Panc1 (cell line): ENCODE data around the gene MVP. TPM values are rescaled to one million over a fixed set of nuclear protein-coding genes. Genes with fewer than 3 reads are reported as not detected.

Experiments
- ATAC-seq: fragments of 200-7000 bp; cut with Tn5 transposase; 2 replicates; pipeline ENCODE4 v1.9.1; 2020; ENCODE audit warnings: mild to moderate bottlenecking, moderate library complexity
- BruUV-seq: library from RNA; stranded (reverse); fragments of 400-500 nt; replicated peaks from 2 replicates; lab custom pipeline; 2021; lab: Mats Ljungman, UMichigan
- CTCF ChIA-PET: fragments of 300-600 bp; sonication (Branson Sonifier 250); formaldehyde crosslinking; loops from one replicate; lab custom pipeline; 2022; ENCODE audit warnings: antibody characterized with exemption; lab: Charles Lee
- POLR2A ChIA-PET: fragments of 300-600 bp; sonication (Branson Sonifier 250); formaldehyde crosslinking; loops from one replicate; lab custom pipeline; 2022; ENCODE audit warnings: antibody characterized with exemption; lab: Charles Lee
- DNase-seq: peaks from one replicate; pipeline ENCODE4 v3.0.0-alpha.2; 2010; ENCODE audit warnings: low read depth, low spot score
- H3K27ac ChIP-seq: 2 replicates; pipeline ENCODE4 v1.5.1; 2011; ENCODE audit warnings: mild to moderate bottlenecking, low read length, inconsistent platforms
- H3K27me3 ChIP-seq: fragments of 200-500 bp; sonication (Bioruptor generic); 2 replicates; pipeline ENCODE4 v1.6.0; 2014; ENCODE audit warnings: low read length, inconsistent platforms; ENCODE audit not compliant: control insufficient read depth, insufficient read depth
- H3K36me3 ChIP-seq: fragments of 200-500 bp; sonication (Bioruptor generic); 2 replicates; pipeline ENCODE4 v1.5.1; 2014; ENCODE audit warnings: inconsistent platforms, mild to moderate bottlenecking, low read length, moderate library complexity; ENCODE audit not compliant: control insufficient read depth, insufficient read depth
- H3K4me1 ChIP-seq: 2 replicates; pipeline ENCODE4 v1.5.1; 2011; ENCODE audit warnings: inconsistent platforms, mild to moderate bottlenecking, low read length, moderate library complexity; ENCODE audit not compliant: control insufficient read depth, insufficient read depth
- H3K4me3 ChIP-seq, 2 experiments: 2 replicates each; pipeline ENCODE4 v1.5.1; 2011 to 2012; ENCODE audit warnings: low read depth in 2 of 2, low read length in 2 of 2, mild to moderate bottlenecking in 2 of 2, inconsistent platforms in 1 of 2, moderate library complexity in 1 of 2
- H3K9me3 ChIP-seq: fragments of 200-500 bp; sonication (Bioruptor generic); 2 replicates; pipeline ENCODE4 v1.5.1; 2014; ENCODE audit warnings: low read depth, mild to moderate bottlenecking, inconsistent platforms, low read length, moderate library complexity; ENCODE audit not compliant: control insufficient read depth, insufficient read depth
- POLR2AphosphoS5 ChIP-seq: IDR thresholded peaks from 2 replicates; pipeline ENCODE4 v1.6.1; 2012; ENCODE audit warnings: mild to moderate bottlenecking, low read depth, low read length, moderate library complexity
- REST ChIP-seq, 2 experiments: IDR thresholded peaks; 2 replicates each; pipeline ENCODE4 v1.6.1; 2011 to 2012; ENCODE audit warnings: low read depth in 2 of 2, control low read depth in 1 of 2, low read length in 1 of 2, mild to moderate bottlenecking in 1 of 2, moderate library complexity in 1 of 2; ENCODE audit not compliant: insufficient read depth in 1 of 2
- SIN3A ChIP-seq: IDR thresholded peaks from 2 replicates; pipeline ENCODE4 v1.6.1; 2012; ENCODE audit warnings: low read depth, mild to moderate bottlenecking, low read length, moderate library complexity, borderline replicate concordance; ENCODE audit not compliant: insufficient read depth
- TCF7L2 ChIP-seq: IDR thresholded peaks from 2 replicates; pipeline ENCODE4 v1.6.1; 2011; ENCODE audit warnings: mild to moderate bottlenecking, low read depth, low read length, inconsistent platforms
- in situ Hi-C: cut with HindIII; loops from 2 replicates; pipeline ENCODE4 v1.10.0; 2016; ENCODE audit warnings: low sequenced_read_pairs, low pct_unique_long_range_greater_than_20kb
- intact Hi-C: fragments of 100-400 bp; cut with micrococcal nuclease; formaldehyde crosslinking; loops from one replicate; pipeline ENCODE4 v1.10.0; 2022; ENCODE audit not compliant: unreplicated experiment
- total RNA-seq: library from RNA; stranded (reverse); gene quantifications from one replicate; pipeline ENCODE4 v1.2.1, GENCODE V29; 2021; ENCODE audit not compliant: unreplicated experiment
- TF ChIP-seq, protein P1 (sequence below): fragments of 450-650 bp; IDR thresholded peaks from 2 replicates; pipeline ENCODE4 v1.5.1; 2017; ENCODE audit warnings: mild to moderate bottlenecking

MVP gene
- total RNA-seq, 1 experiment from 2014 or later = 107 TPM

- DNase-seq (no peak), ATAC-seq (no peak)
- intact Hi-C loops = no loop called here
- ChIA-PET CTCF (interaction anchor here (0.6 to 0.7 kb wide), 4 partner anchors 12 to 196 kb away, joined by 3 to 8 read pairs (median 5); no protein-coding TSS in a partner anchor), POLR2A (interaction anchor here (0.6 kb wide), 1 partner anchor 63 kb away, joined by 5 read pairs; no protein-coding TSS in a partner anchor)
- Histone ChIP-seq H3K9me3 (no peaks in the 10 kb centered on the region), H3K4me3 (no peak overlapping the region), H3K36me3 (no peaks in the 10 kb centered on the region), H3K27ac (no peak overlapping the region), H3K27me3 (no peaks in the 10 kb centered on the region), H3K4me1 (no peaks in the 10 kb centered on the region)
- in situ Hi-C loops = no loop called here
- TF ChIP-seq REST (IDR thresholded peaks at IDR 0.05; ENCODE audit: insufficient read depth in 1 of 2, low read depth in 2 of 2, low read length in 1 of 2) (no peak), TCF7L2 (no peak), SIN3A (no peak)
- TF ChIP-seq, protein P1, sequence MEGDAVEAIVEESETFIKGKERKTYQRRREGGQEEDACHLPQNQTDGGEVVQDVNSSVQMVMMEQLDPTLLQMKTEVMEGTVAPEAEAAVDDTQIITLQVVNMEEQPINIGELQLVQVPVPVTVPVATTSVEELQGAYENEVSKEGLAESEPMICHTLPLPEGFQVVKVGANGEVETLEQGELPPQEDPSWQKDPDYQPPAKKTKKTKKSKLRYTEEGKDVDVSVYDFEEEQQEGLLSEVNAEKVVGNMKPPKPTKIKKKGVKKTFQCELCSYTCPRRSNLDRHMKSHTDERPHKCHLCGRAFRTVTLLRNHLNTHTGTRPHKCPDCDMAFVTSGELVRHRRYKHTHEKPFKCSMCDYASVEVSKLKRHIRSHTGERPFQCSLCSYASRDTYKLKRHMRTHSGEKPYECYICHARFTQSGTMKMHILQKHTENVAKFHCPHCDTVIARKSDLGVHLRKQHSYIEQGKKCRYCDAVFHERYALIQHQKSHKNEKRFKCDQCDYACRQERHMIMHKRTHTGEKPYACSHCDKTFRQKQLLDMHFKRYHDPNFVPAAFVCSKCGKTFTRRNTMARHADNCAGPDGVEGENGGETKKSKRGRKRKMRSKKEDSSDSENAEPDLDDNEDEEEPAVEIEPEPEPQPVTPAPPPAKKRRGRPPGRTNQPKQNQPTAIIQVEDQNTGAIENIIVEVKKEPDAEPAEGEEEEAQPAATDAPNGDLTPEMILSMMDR = no peak
- no TSS peak for BruUV-seq
These were observed 15.7 kb downstream of the MVP start for GRCh38 chr16:29835926-29836325.

DNA sequence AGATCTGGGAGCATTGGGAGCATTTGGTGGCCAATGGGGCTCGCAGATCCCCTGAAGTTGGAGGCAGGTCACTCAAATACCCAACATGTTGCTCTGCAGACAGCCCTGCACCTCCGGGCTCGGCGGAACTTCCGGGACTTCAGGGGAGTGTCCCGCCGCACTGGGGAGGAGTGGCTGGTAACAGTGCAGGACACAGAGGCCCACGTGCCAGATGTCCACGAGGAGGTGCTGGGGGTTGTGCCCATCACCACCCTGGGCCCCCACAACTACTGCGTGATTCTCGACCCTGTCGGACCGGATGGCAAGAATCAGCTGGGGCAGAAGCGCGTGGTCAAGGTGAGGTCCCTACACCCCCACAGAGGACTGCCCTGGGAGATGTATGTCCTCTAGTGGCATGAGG, 16.4 kb downstream of the MVP start:
- Histone ChIP-seq H3K9me3 (no peaks in the 10 kb centered on the region), H3K27ac (no peak overlapping the region), H3K4me3 (no peak overlapping the region), H3K4me1 (no peaks in the 10 kb centered on the region), H3K36me3 (no peaks in the 10 kb centered on the region), H3K27me3 (no peaks in the 10 kb centered on the region)
- in situ Hi-C loops (no loop called here), intact Hi-C loops (no loop called here)
- DNase-seq (no peak), ATAC-seq (no peak; the same call in 1 of the 2 replicates)
- TF ChIP-seq POLR2AphosphoS5 = no peak
- TF ChIP-seq REST (IDR thresholded peaks at IDR 0.05; ENCODE audit: insufficient read depth in 1 of 2, low read depth in 2 of 2, low read length in 1 of 2) = no peak
- no peak for TF ChIP-seq SIN3A
- TF ChIP-seq, protein P1 = no peak
- TF ChIP-seq TCF7L2 = no peak
- ChIA-PET CTCF (interaction anchor here (0.6 to 0.7 kb wide), 2 partner anchors 64 to 195 kb away, joined by 3 to 5 read pairs; no protein-coding TSS in a partner anchor), POLR2A (no interaction called here)
- no TSS peak for BruUV-seq
